ENCODE measurements around the gene FCN1. TPM values are rescaled to one million over a fixed set of nuclear protein-coding genes. Genes with fewer than 3 reads are reported as not detected.

FCN1 gene
- total and polyA plus RNA-seq, 2 experiments from 2014 or later, result not detected

- Histone ChIP-seq H3K9me3 (ENCODE audit: low read depth) (no peaks in the 10 kb centered on the region), H4K20me1 (ENCODE audit: insufficient read depth, poor library complexity, severe bottlenecking) (no peaks in the 10 kb centered on the region), H3K9me2 (replicated peaks; ENCODE audit: insufficient read depth) (no peaks in the 10 kb centered on the region), H2AFZ (no peak overlapping the region), H3K36me3 (replicated peaks; ENCODE audit: insufficient read depth, low read depth) (no peaks in the 10 kb centered on the region), H3K4me3 (no peak overlapping the region), H3K27me3 (no peaks in the 10 kb centered on the region), H3K4me1 (ENCODE audit: insufficient read depth) (no peaks in the 10 kb centered on the region), H3K4me2 (no peak overlapping the region), H3K27ac (no peak overlapping the region), H3K79me2 (no peaks in the 10 kb centered on the region)
- DNase-seq (ENCODE audit: low spot score), result no peak
- 87% methylated on average over 27 of the region's 27 CpGs for WGBS (ENCODE audit: low lambda C conversion rate, missing lambda C conversion rate)
- TF ChIP-seq EZH2 (IDR thresholded peaks at IDR 0.05; ENCODE audit: borderline replicate concordance) (no peak), EZH2phosphoT487 (IDR thresholded peaks at IDR 0.05; ENCODE audit: low read depth, severe bottlenecking, unreplicated experiment) (no peak)
Measured at GRCh38 chr9:134935701-134936345, 18.1 kb upstream of the FCN1 start.

- DNase-seq (ENCODE audit: low spot score), result no peak
- H3K27me3 ChIP-seq, result no peaks in the 10 kb centered on the region
- H3K4me2 ChIP-seq, result no peak overlapping the region
- H3K9me2 ChIP-seq (replicated peaks; ENCODE audit: insufficient read depth), result no peaks in the 10 kb centered on the region
- WGBS (ENCODE audit: low lambda C conversion rate, missing lambda C conversion rate), result 50% methylated on average over 17 of the region's 17 CpGs
- H3K79me2 ChIP-seq, result no peaks in the 10 kb centered on the region
- no peaks in the 10 kb centered on the region for H4K20me1 ChIP-seq (ENCODE audit: insufficient read depth, poor library complexity, severe bottlenecking)
- no peak overlapping the region for H3K27ac ChIP-seq
- H3K9me3 ChIP-seq (ENCODE audit: low read depth), result no peaks in the 10 kb centered on the region
- H3K4me3 ChIP-seq, result no peak overlapping the region
- TF ChIP-seq EZH2phosphoT487 (IDR thresholded peaks at IDR 0.05; ENCODE audit: low read depth, severe bottlenecking, unreplicated experiment), result no peak
- no peak for TF ChIP-seq CTCF (IDR thresholded peaks at IDR 0.05; ENCODE audit: poor library complexity)
- TF ChIP-seq EZH2 (IDR thresholded peaks at IDR 0.05; ENCODE audit: borderline replicate concordance), result no peak
- H2AFZ ChIP-seq, result no peak overlapping the region
- H3K4me1 ChIP-seq (ENCODE audit: insufficient read depth), result no peaks in the 10 kb centered on the region
- no peaks in the 10 kb centered on the region for H3K36me3 ChIP-seq (replicated peaks; ENCODE audit: insufficient read depth, low read depth)
Measured at GRCh38 chr9:134935056-134935640, 17.4 kb upstream of the FCN1 start.

GRCh38 chr9:134933076-134933659 lies 15.5 kb upstream of the FCN1 start:
- H3K4me2 ChIP-seq, result no peak overlapping the region
- WGBS (ENCODE audit: low lambda C conversion rate, missing lambda C conversion rate), result 96% methylated on average over 10 of the region's 10 CpGs
- no peak overlapping the region for H3K27ac ChIP-seq
- H3K9me3 ChIP-seq (ENCODE audit: low read depth), result no peaks in the 10 kb centered on the region
- H3K27me3 ChIP-seq, result no peaks in the 10 kb centered on the region
- H3K4me3 ChIP-seq, result no peak overlapping the region
- no peaks in the 10 kb centered on the region for H3K9me2 ChIP-seq (replicated peaks; ENCODE audit: insufficient read depth)
- no peaks in the 10 kb centered on the region for H3K79me2 ChIP-seq
- H3K36me3 ChIP-seq (replicated peaks; ENCODE audit: insufficient read depth, low read depth), result no peaks in the 10 kb centered on the region
- TF ChIP-seq EZH2 (IDR thresholded peaks at IDR 0.05; ENCODE audit: borderline replicate concordance) (no peak), CTCF (IDR thresholded peaks at IDR 0.05; ENCODE audit: poor library complexity) (no peak), EZH2phosphoT487 (IDR thresholded peaks at IDR 0.05; ENCODE audit: low read depth, severe bottlenecking, unreplicated experiment) (no peak)
- no peaks in the 10 kb centered on the region for H3K4me1 ChIP-seq (ENCODE audit: insufficient read depth)
- no peak overlapping the region for H2AFZ ChIP-seq
- no peaks in the 10 kb centered on the region for H4K20me1 ChIP-seq (ENCODE audit: insufficient read depth, poor library complexity, severe bottlenecking)
- DNase-seq (ENCODE audit: low spot score), result no peak

- no peaks in the 10 kb centered on the region for H3K9me2 ChIP-seq (replicated peaks; ENCODE audit: insufficient read depth)
- WGBS (ENCODE audit: low lambda C conversion rate, missing lambda C conversion rate), result 90% methylated on average over 5 of the region's 5 CpGs
- no peaks in the 10 kb centered on the region for H3K36me3 ChIP-seq (replicated peaks; ENCODE audit: insufficient read depth, low read depth)
- no peak overlapping the region for H3K4me3 ChIP-seq
- H4K20me1 ChIP-seq (ENCODE audit: insufficient read depth, poor library complexity, severe bottlenecking), result no peaks in the 10 kb centered on the region
- H3K27ac ChIP-seq, result no peak overlapping the region
- no peak for DNase-seq (ENCODE audit: low spot score)
- no peaks in the 10 kb centered on the region for H3K27me3 ChIP-seq
- no peaks in the 10 kb centered on the region for H3K9me3 ChIP-seq (ENCODE audit: low read depth)
- no peak for TF ChIP-seq EZH2phosphoT487 (IDR thresholded peaks at IDR 0.05; ENCODE audit: low read depth, severe bottlenecking, unreplicated experiment)
- no peak for TF ChIP-seq CTCF (IDR thresholded peaks at IDR 0.05; ENCODE audit: poor library complexity)
- no peak for TF ChIP-seq EZH2 (IDR thresholded peaks at IDR 0.05; ENCODE audit: borderline replicate concordance)
- H3K4me1 ChIP-seq (ENCODE audit: insufficient read depth), result no peaks in the 10 kb centered on the region
- H3K79me2 ChIP-seq, result no peaks in the 10 kb centered on the region
- no peak overlapping the region for H2AFZ ChIP-seq
- no peak overlapping the region for H3K4me2 ChIP-seq
Measured at GRCh38 chr9:134932606-134933005, 14.9 kb upstream of the FCN1 start.
